PFSK-1 (cell line): ENCODE data around the gene ERAS.

Experiments
- FOXP2 ChIP-seq: optimal IDR thresholded peaks from 2 replicates; pipeline ENCODE3; 2011; ENCODE audit warnings: borderline replicate concordance, control low read depth, inconsistent platforms; ENCODE audit not compliant: insufficient read depth; ENCODE audit errors: extremely low read length, extremely low read depth
- POLR2AphosphoS5 ChIP-seq: IDR thresholded peaks from 2 replicates; pipeline ENCODE4 v1.6.1; 2012; ENCODE audit warnings: low read depth, mild to moderate bottlenecking, control low read depth, low read length, moderate library complexity
- REST ChIP-seq, 2 experiments: IDR thresholded peaks; 2 replicates each; pipeline versions ENCODE4 v1.6.1 to v1.8.0; 2011 to 2012; ENCODE audit warnings: low read depth in 2 of 2, low read length in 2 of 2, control low read depth in 1 of 2, inconsistent platforms in 1 of 2, mild to moderate bottlenecking in 1 of 2, moderate library complexity in 1 of 2; ENCODE audit not compliant: insufficient read depth in 1 of 2
- SIN3A ChIP-seq: IDR thresholded peaks from 2 replicates; pipeline ENCODE4 v1.6.1; 2012; ENCODE audit warnings: mild to moderate bottlenecking, low read length, moderate library complexity, borderline replicate concordance; ENCODE audit not compliant: insufficient read depth
- TAF1 ChIP-seq: IDR thresholded peaks from 2 replicates; pipeline ENCODE4 v1.6.1; 2012; ENCODE audit warnings: low read length, control low read depth, borderline replicate concordance; ENCODE audit not compliant: insufficient read depth

Gene ERAS

DNA sequence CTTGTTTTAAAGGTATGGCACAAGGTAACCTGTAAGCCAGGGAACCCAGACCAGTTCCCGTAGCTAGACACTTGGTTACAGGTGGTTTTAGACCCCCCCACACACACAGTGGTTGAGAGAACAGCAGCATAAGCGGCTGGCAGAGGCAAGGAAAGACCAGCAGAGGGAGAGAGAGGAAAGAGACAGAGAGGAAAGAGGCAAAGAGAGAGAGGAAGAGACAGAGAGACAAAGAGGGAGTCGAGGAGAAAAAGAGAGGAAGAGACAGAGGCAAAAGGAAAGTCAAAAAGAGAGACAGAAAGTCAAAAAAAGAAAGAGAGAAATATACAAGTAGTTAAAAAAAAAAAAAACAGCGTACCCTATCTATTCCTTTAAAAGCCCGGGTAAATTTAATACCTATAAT, 28.6 kb downstream of the ERAS start:
- no peak for TF ChIP-seq FOXP2
- TF ChIP-seq REST (IDR thresholded peaks at IDR 0.05; ENCODE audit: insufficient read depth in 1 of 2, low read depth in 2 of 2, low read length in 2 of 2) = no peak
- TF ChIP-seq POLR2AphosphoS5 = no peak
- TF ChIP-seq SIN3A = no peak
- no peak for TF ChIP-seq TAF1

GRCh38 chrX:48864210-48864609, 37.9 kb downstream of the ERAS start:
- TF ChIP-seq REST (IDR thresholded peaks at IDR 0.05; ENCODE audit: insufficient read depth in 1 of 2, low read depth in 2 of 2, low read length in 2 of 2) (no peak; a peak in 1 of 4 replicates), TAF1 (no peak), FOXP2 (no peak), POLR2AphosphoS5 (no peak)
